ACHN (cell line): ENCODE measurements around the gene GPR35.
"Not testable (repeated sequence)": the region's sequence is repeated elsewhere in the genome, so short reads cannot be mapped to it uniquely, and the experiment has no call there.

Experiments
- DNase-seq: peaks from one replicate; pipeline ENCODE4 v3.0.0-alpha.2; 2015
- in situ Hi-C: cut with HindIII; loops from 2 replicates; pipeline ENCODE4 v1.10.0; 2017; ENCODE audit warnings: low sequenced_read_pairs, low pct_ligation_motif_present, low pct_unique_long_range_greater_than_20kb

GPR35 gene

GRCh38 chr2:240645801-240646175, 20.5 kb downstream of the GPR35 start:
- DNase-seq: no peak
- in situ Hi-C loops: no loop called here

GRCh38 chr2:240646176-240646899, 21.1 kb downstream of the GPR35 start:
- in situ Hi-C loops: no loop called here
- no peak for DNase-seq

- no peak for DNase-seq
- in situ Hi-C loops: no loop called here
Measured at GRCh38 chr2:240646900-240647502, 21.7 kb downstream of the GPR35 start.

- in situ Hi-C loops: no loop called here
- no peak for DNase-seq
Measured at GRCh38 chr2:240647503-240648154, 22.3 kb downstream of the GPR35 start.

- no peak for DNase-seq
Measured at GRCh38 chr2:240648155-240648649, 22.9 kb downstream of the GPR35 start.

GRCh38 chr2:240648650-240649275, 23.5 kb downstream of the GPR35 start:
- in situ Hi-C loops: no loop called here
- no peak for DNase-seq

More at GRCh38 chr2:240648155-240648649, 22.9 kb downstream of the GPR35 start:
- in situ Hi-C loops: no loop called here

- in situ Hi-C loops: no loop called here
- no peak for DNase-seq
Measured at GRCh38 chr2:240649331-240649730, 24.1 kb downstream of the GPR35 start.

GRCh38 chr2:240650254-240650965, 25.1 kb downstream of the GPR35 start:
- DNase-seq: no peak
- in situ Hi-C loops: no loop called here

GRCh38 chr2:240651185-240651584, 25.9 kb downstream of the GPR35 start:
- no peak for DNase-seq
- in situ Hi-C loops: no loop called here

GRCh38 chr2:240655931-240656886, 30.9 kb downstream of the GPR35 start:
- no peak for DNase-seq

GRCh38 chr2:240659883-240660282, 34.6 kb downstream of the GPR35 start:
- DNase-seq, in situ Hi-C loops: not testable (repeated sequence)

More at GRCh38 chr2:240655931-240656886, 30.9 kb downstream of the GPR35 start:
- in situ Hi-C loops: no loop called here

GRCh38 chr2:240662681-240663080, 37.4 kb downstream of the GPR35 start:
- DNase-seq: no peak
- in situ Hi-C loops: no loop called here

GRCh38 chr2:240663546-240664190, 38.4 kb downstream of the GPR35 start:
- DNase-seq: no peak
- in situ Hi-C loops: no loop called here

- in situ Hi-C loops: no loop called here
- no peak for DNase-seq
Measured at GRCh38 chr2:240664622-240665021, 39.3 kb downstream of the GPR35 start.

GRCh38 chr2:240670402-240670801, 45.1 kb downstream of the GPR35 start:
- DNase-seq: no peak
- in situ Hi-C loops: no loop called here

- DNase-seq: no peak
- in situ Hi-C loops: no loop called here
Measured at GRCh38 chr2:240670950-240671349, 45.7 kb downstream of the GPR35 start.

GRCh38 chr2:240672076-240672700, 46.9 kb downstream of the GPR35 start:
- in situ Hi-C loops: no loop called here

More at GRCh38 chr2:240672076-240672700, 46.9 kb downstream of the GPR35 start:
- no peak for DNase-seq
